Glutamatergic neuron (in vitro differentiated cells): Measurements from ENCODE around the gene TXN2. TPM values are rescaled to one million over a fixed set of nuclear protein-coding genes. Genes with fewer than 3 reads are reported as not detected.
"Not testable (repeated sequence)": the region's sequence is repeated elsewhere in the genome, so short reads cannot be mapped to it uniquely, and the experiment has no call there.

Source experiments
- DNase-seq: peaks from one replicate; pipeline ENCODE4 v3.0.0; 2022
- H3K27ac Mint-ChIP-seq: one replicate; pipeline ENCODE4 v1.8.0; 2020; ENCODE audit warnings: mild to moderate bottlenecking, mixed read lengths, inconsistent platforms; ENCODE audit not compliant: unreplicated experiment
- H3K27me3 Mint-ChIP-seq: one replicate; pipeline ENCODE4 v1.8.0; 2020; ENCODE audit warnings: mild to moderate bottlenecking, moderate library complexity, mixed read lengths, inconsistent platforms; ENCODE audit not compliant: unreplicated experiment
- H3K36me3 Mint-ChIP-seq: one replicate; pipeline ENCODE4 v1.8.0; 2020; ENCODE audit warnings: mild to moderate bottlenecking, mixed read lengths, inconsistent platforms; ENCODE audit not compliant: unreplicated experiment
- H3K4me1 Mint-ChIP-seq: one replicate; pipeline ENCODE4 v1.8.0; 2020; ENCODE audit warnings: mild to moderate bottlenecking, low read depth, mixed read lengths, inconsistent platforms; ENCODE audit not compliant: unreplicated experiment
- H3K4me3 Mint-ChIP-seq: one replicate; pipeline ENCODE4 v1.8.0; 2020; ENCODE audit warnings: mild to moderate bottlenecking, mixed read lengths, inconsistent platforms; ENCODE audit not compliant: unreplicated experiment
- H3K9me3 Mint-ChIP-seq: one replicate; pipeline ENCODE4 v1.8.0; 2020; ENCODE audit warnings: mild to moderate bottlenecking, moderate library complexity, mixed read lengths, inconsistent platforms; ENCODE audit not compliant: unreplicated experiment
- CTCF ChIP-seq: fragments of 200-600 bp; sonication (generic); IDR thresholded peaks from one replicate; pipeline ENCODE4 v1.5.0; 2021; ENCODE audit not compliant: partially characterized antibody, unreplicated experiment
- total RNA-seq: library from RNA; stranded (reverse); fragmentation: NEBNext Ultra II Directional; extraction: Animal tissue kit (Norgen Biotek cat#: 25700); gene quantifications from one replicate; pipeline ENCODE4 v1.2.1, GENCODE V29; 2021; ENCODE audit not compliant: unreplicated experiment

The TXN2 gene
- total RNA-seq, 1 donor from 2014 or later = 66.1 TPM

- TF ChIP-seq CTCF = no peak
- H3K4me1 Mint-ChIP-seq = peaks cover 5% of the 10 kb centered on the region
- DNase-seq = no peak
- H3K36me3 Mint-ChIP-seq = no peaks in the 10 kb centered on the region
- peaks cover 6% of the 10 kb centered on the region for H3K9me3 Mint-ChIP-seq
- H3K27ac Mint-ChIP-seq = no peak overlapping the region
- H3K4me3 Mint-ChIP-seq = no peak overlapping the region
- H3K27me3 Mint-ChIP-seq = peaks cover 7% of the 10 kb centered on the region
Measured at GRCh38 chr22:36430863-36431262, 50.6 kb downstream of the TXN2 start.

- H3K27ac Mint-ChIP-seq, H3K4me1 Mint-ChIP-seq, H3K27me3 Mint-ChIP-seq, H3K36me3 Mint-ChIP-seq, H3K9me3 Mint-ChIP-seq, H3K4me3 Mint-ChIP-seq, DNase-seq: not testable (repeated sequence)
Measured at GRCh38 chr22:36427952-36428351, 53.5 kb downstream of the TXN2 start.

- H3K27ac Mint-ChIP-seq = peak overlapping the region; percentile 91
- peaks cover 4% of the 10 kb centered on the region for H3K27me3 Mint-ChIP-seq
- DNase-seq = peak; percentile 80
- no peak for TF ChIP-seq CTCF
- peak overlapping the region; percentile 30 for H3K4me3 Mint-ChIP-seq
- peaks cover 1% of the 10 kb centered on the region for H3K9me3 Mint-ChIP-seq
- H3K36me3 Mint-ChIP-seq = no peaks in the 10 kb centered on the region
- H3K4me1 Mint-ChIP-seq = peaks cover 10% of the 10 kb centered on the region
Measured at GRCh38 chr22:36425977-36426523, 55.4 kb downstream of the TXN2 start.

- Mint-ChIP-seq H3K9me3 (peaks cover 1% of the 10 kb centered on the region), H3K27ac (peak overlapping the region; percentile 40), H3K27me3 (peaks cover 4% of the 10 kb centered on the region), H3K4me3 (peak overlapping the region; percentile 48), H3K36me3 (no peaks in the 10 kb centered on the region), H3K4me1 (peaks cover 11% of the 10 kb centered on the region)
- no peak for TF ChIP-seq CTCF
- no peak for DNase-seq
Measured at GRCh38 chr22:36424901-36425579, 56.4 kb downstream of the TXN2 start.

- peaks cover 13% of the 10 kb centered on the region for H3K4me1 Mint-ChIP-seq
- H3K9me3 Mint-ChIP-seq, H3K36me3 Mint-ChIP-seq, H3K4me3 Mint-ChIP-seq, H3K27me3 Mint-ChIP-seq, DNase-seq, H3K27ac Mint-ChIP-seq: not testable (repeated sequence)
Measured at GRCh38 chr22:36424466-36424865, 57.0 kb downstream of the TXN2 start.

GRCh38 chr22:36423461-36424404, 57.7 kb downstream of the TXN2 start:
- H3K9me3 Mint-ChIP-seq = no peaks in the 10 kb centered on the region
- DNase-seq = no peak
- peaks cover 4% of the 10 kb centered on the region for H3K27me3 Mint-ChIP-seq
- H3K4me1 Mint-ChIP-seq = peaks cover 16% of the 10 kb centered on the region
- H3K27ac Mint-ChIP-seq = no peak overlapping the region
- H3K36me3 Mint-ChIP-seq = no peaks in the 10 kb centered on the region
- H3K4me3 Mint-ChIP-seq = no peak overlapping the region
- no peak for TF ChIP-seq CTCF
